ENCODE data around the gene CHST11. TPM values are rescaled to one million over a fixed set of nuclear protein-coding genes. Genes with fewer than 3 reads are reported as not detected.

CHST11 gene
- total RNA-seq, 1 donor from 2014 or later = 15.5 TPM

DNA sequence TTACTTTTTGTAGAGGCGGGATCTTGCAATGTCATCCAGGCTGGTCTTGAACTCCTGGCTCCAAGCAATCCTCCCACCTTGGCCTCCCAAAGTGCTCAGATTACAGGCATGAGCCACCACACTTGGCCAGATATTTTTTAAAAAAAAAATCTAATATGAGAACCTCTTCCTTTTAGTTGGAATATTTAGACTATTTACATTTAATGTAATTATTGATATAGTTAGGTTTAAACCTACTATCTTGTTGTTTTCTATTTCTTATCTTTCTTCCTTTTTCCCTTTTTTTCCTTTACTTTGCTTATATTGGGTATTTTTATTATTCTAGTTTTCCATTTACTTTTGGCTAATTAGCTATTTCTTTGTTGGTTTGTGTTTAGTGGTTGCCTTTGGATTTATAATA, 315.6 kb downstream of the CHST11 start:
- Mint-ChIP-seq H3K36me3 (peaks cover 1% of the 10 kb centered on the region), H3K9me3 (peaks cover 13% of the 10 kb centered on the region), H3K4me3 (no peak overlapping the region), H3K4me1 (ENCODE audit: unreplicated experiment) (peaks cover 7% of the 10 kb centered on the region), H3K27ac (no peak overlapping the region), H3K27me3 (peaks cover 2% of the 10 kb centered on the region)
- TF ChIP-seq, protein P1, sequence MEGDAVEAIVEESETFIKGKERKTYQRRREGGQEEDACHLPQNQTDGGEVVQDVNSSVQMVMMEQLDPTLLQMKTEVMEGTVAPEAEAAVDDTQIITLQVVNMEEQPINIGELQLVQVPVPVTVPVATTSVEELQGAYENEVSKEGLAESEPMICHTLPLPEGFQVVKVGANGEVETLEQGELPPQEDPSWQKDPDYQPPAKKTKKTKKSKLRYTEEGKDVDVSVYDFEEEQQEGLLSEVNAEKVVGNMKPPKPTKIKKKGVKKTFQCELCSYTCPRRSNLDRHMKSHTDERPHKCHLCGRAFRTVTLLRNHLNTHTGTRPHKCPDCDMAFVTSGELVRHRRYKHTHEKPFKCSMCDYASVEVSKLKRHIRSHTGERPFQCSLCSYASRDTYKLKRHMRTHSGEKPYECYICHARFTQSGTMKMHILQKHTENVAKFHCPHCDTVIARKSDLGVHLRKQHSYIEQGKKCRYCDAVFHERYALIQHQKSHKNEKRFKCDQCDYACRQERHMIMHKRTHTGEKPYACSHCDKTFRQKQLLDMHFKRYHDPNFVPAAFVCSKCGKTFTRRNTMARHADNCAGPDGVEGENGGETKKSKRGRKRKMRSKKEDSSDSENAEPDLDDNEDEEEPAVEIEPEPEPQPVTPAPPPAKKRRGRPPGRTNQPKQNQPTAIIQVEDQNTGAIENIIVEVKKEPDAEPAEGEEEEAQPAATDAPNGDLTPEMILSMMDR (conservative IDR thresholded peaks at IDR 0.05) = no peak
- DNase-seq (ENCODE audit: extremely low spot score, unreplicated experiment) = no peak

DNA sequence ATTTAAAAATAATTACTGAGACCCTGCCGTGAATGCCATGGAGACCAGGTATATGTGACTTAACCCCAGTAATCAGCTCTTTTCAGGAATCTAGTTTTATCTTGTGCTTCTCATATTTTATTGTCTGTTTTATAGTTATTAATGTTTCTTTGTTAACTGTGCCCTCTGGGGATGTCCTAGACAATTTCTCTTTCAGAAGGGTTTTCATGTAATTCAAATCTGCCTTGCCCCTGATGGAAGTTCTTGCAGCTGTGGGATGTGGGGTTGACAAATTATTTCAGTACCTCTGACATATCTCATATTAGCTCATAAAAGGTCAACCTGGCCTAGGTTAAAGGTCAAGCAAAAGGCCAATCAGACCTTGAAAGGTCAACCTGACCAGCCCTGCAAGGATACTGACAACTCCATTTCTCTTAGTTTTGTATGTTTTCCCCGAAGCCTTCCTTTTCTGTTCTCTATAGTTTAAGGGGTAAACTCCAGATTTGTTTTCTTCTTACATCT, 319.0 kb downstream of the CHST11 start:
- Mint-ChIP-seq H3K27ac (no peak overlapping the region), H3K9me3 (peaks cover 21% of the 10 kb centered on the region), H3K4me1 (ENCODE audit: unreplicated experiment) (no peaks in the 10 kb centered on the region), H3K36me3 (no peaks in the 10 kb centered on the region), H3K27me3 (no peaks in the 10 kb centered on the region), H3K4me3 (no peak overlapping the region)
- TF ChIP-seq, protein P1 (conservative IDR thresholded peaks at IDR 0.05) = no peak
- no peak for DNase-seq (ENCODE audit: extremely low spot score, unreplicated experiment)

DNA sequence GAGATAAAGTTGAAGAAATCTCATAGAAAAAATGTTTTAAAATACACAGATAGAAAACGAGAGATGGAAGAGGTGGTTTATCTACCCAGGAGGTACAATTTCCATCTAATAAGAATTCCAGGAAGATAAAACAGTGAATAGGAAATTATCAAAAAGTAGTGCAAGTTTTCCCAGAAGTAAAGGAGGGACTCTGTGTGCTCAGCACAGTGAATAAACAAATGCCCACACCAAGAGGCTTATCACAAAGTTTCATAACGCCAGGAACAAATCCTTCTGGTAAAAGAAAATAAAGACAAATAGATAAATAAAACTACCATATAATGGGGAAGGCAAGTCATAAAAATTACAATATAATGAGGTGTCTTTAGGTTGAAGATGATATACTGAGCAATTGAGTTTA, 322.4 kb downstream of the CHST11 start:
- Mint-ChIP-seq H3K9me3 (peaks cover 8% of the 10 kb centered on the region), H3K27me3 (no peaks in the 10 kb centered on the region), H3K27ac (no peak overlapping the region), H3K4me3 (no peak overlapping the region), H3K36me3 (no peaks in the 10 kb centered on the region), H3K4me1 (ENCODE audit: unreplicated experiment) (no peaks in the 10 kb centered on the region)
- no peak for DNase-seq (ENCODE audit: extremely low spot score, unreplicated experiment)
- TF ChIP-seq, protein P1 (conservative IDR thresholded peaks at IDR 0.05) = no peak

DNA sequence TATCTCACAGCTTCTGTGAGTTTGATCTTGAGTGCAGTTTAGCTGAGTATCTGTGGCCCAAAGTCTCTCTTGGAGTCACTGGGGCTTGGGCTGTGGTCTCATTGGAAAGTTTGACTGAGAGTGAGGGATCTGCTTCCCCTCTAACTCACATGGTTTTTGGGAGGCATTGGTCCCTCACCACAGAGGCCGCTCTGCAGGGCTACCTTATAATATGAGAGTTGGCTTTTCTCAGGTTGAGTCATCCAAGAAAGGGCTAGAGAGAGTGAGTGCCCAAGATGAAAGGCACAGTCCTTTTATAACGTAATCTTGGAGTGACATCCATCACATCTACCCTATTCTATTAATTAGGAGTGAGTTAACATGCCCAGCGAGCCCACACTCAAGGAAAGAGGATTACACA, 325.5 kb downstream of the CHST11 start:
- Mint-ChIP-seq H3K27ac (no peak overlapping the region), H3K4me3 (no peak overlapping the region), H3K27me3 (no peaks in the 10 kb centered on the region), H3K9me3 (peaks cover 7% of the 10 kb centered on the region), H3K36me3 (no peaks in the 10 kb centered on the region), H3K4me1 (ENCODE audit: unreplicated experiment) (peaks cover 5% of the 10 kb centered on the region)
- DNase-seq (ENCODE audit: extremely low spot score, unreplicated experiment) = no peak
- TF ChIP-seq, protein P1 (conservative IDR thresholded peaks at IDR 0.05) = no peak

DNA sequence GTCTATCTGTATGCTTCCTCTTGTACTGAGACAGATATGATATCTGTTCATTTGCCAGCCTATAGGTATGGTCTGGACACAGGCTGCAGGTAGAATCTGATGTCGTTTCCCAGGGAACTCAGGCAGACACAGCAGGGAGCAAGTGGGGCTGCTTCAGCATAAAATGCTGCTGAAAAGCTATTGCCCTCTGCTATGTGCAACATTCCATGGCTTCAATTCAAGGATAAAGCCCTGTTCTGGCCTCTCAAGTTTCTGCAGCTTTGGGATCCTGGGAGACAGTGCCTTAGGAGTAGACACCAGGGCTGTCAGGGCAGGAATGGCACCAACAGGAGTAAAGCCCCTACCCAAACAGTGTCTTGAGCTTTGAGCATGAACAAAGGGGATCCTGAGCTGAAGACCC, 327.8 kb downstream of the CHST11 start:
- peaks cover 10% of the 10 kb centered on the region for H3K4me1 Mint-ChIP-seq (ENCODE audit: unreplicated experiment)
- no peak overlapping the region for H3K27ac Mint-ChIP-seq
- no peak overlapping the region for H3K4me3 Mint-ChIP-seq
- peaks cover 3% of the 10 kb centered on the region for H3K9me3 Mint-ChIP-seq
- H3K27me3 Mint-ChIP-seq = no peaks in the 10 kb centered on the region
- H3K36me3 Mint-ChIP-seq = no peaks in the 10 kb centered on the region
- DNase-seq (ENCODE audit: extremely low spot score, unreplicated experiment) = no peak
- TF ChIP-seq, protein P1 (conservative IDR thresholded peaks at IDR 0.05) = no peak

DNA sequence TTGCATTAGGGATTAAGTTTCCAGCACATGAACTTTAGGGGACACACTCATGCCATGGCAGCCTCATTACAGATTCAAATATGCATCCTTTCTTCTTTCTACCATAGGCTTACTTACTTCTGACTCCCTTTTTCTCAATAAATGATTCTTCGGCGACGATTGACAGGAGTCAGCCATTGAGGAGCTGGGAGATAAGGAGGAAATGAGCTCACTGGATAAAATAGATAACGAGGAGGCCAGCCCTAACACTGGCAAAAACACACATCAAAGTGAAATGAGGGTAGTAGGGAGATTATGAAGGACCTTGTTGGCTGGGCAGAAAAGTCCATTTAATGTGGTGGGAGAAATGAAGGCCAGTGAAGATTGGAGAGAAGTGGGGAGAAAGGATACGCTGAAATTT, 329.1 kb downstream of the CHST11 start:
- Mint-ChIP-seq H3K27me3 (peaks cover 3% of the 10 kb centered on the region), H3K27ac (no peak overlapping the region), H3K4me1 (ENCODE audit: unreplicated experiment) (peaks cover 15% of the 10 kb centered on the region), H3K4me3 (no peak overlapping the region), H3K9me3 (no peaks in the 10 kb centered on the region), H3K36me3 (no peaks in the 10 kb centered on the region)
- DNase-seq (ENCODE audit: extremely low spot score, unreplicated experiment) = no peak
- TF ChIP-seq, protein P1 (conservative IDR thresholded peaks at IDR 0.05) = no peak
